ENCODE results near the gene MX2. TPM values are rescaled to one million over a fixed set of nuclear protein-coding genes. Genes with fewer than 3 reads are reported as not detected.

Gene MX2
- total RNA-seq, 1 donor from 2014 or later = 66.3 TPM

DNA sequence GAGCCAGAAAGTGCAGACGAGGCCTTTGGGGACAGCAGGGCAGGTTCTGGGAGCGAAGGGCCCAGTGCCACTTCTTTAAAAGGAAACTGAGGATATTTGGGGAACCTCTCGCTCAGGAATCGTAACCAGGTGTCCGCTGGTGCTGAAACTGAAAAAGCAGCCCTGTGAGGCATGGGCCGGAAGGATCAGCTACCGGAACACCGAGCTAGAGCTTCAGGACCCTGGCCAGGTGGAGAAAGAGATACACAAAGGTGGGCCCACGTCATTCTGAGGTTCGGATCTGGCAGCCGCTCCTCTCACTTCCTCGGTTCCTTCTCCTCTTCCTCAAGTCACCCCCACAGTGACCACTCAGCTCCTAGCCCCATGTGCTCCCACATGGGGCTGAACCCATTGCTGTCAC is 18.1 kb downstream of the MX2 start:
- intact Hi-C loops (cut with micrococcal nuclease) = no loop called here

DNA sequence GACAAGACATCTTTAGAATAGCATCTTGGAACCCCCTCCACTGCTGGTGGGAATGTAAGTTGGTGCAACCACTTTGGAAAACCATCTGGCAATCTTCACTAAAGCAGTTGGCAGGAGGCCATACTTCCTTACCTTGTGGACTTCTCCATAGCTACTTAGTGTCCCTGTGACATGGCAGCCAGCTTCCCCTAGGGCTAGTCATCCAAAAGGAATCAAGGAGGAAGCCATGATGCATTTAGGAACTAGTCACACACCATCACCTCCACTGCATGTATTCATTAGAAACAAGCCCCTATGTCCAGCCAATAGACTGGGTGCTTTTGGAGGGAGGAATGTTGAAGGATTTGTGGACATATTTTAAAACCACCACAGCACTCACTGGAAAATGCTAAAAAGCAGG is 19.9 kb downstream of the MX2 start:
- intact Hi-C loops (cut with micrococcal nuclease) = no loop called here

DNA sequence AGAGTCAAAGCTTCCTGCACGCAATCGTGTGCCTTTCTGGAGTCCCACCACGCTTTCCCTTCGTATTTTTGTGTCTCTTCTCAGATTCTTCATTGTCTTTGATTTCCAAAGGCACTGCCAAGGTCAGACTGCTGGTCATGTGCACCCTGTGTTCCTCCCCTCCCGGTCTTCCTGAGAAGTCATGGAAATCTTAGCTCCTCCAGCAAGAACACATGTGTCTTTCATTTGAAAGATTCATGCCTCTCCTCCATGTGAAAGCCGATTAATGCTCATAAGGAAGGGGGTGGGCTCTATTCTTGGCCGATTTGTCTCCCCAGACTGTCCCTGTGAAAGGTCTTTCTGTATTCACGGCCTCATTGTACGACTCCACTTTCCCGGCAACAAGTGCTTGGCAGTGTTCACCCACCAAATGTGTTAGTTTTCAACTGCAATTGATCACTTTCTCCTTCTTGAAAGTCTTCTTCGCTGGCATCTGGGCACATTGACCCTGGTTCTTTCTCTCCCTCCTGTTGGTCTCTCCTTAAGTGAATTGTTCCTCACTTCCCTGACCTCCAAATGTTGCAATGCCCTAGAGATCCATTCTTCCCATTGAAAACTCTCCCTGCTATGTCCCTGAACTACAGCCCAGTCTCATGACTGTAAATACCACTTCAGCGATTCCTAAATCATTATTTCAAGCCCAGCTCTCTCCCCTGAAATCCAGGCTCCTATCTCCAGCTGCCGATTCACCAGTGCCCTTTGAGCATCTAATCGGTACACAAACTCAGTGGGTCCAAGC is 25.4 kb downstream of the MX2 start:
- intact Hi-C loops (cut with micrococcal nuclease) = no loop called here

DNA sequence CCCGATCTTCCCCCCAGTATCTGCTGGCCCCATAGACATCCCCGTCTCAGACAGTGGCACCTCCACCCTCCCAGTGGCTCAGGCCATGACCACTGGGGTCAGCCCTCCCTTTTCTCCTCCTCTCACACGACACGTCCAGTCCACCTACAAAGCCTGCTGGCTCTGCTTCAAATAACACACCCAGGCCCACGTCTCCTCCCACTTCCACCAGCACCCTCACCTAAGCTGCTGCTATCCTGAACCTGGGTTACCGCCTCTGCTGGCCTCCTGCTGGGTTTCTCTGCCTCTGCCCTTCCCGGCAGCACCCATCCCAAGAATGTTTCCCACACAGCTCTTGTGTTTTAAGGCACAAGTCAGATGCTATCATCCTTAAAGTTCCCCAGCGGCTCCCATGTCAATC is 26.0 kb downstream of the MX2 start:
- intact Hi-C loops (cut with micrococcal nuclease) = no loop called here

DNA sequence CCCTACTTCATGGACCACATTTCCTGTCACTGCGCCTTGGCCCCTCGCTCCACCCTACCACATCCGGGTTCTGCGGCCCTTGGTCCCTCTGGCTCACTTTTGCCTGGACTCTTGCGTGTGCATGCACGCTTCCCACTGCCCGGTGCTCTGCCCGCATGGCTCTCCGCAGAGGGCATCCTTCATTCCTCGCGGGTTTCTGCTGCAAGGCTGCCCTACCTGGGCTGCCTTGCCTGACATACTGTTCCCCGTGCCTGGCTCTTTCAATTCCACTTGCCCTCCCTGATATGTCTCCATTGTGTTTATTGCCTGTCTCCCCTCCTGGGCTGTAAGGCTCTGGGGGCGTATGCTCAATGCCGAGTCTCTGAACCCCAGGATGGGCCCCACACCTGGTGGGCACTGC is 26.4 kb downstream of the MX2 start:
- intact Hi-C loops (cut with micrococcal nuclease) = no loop called here

DNA sequence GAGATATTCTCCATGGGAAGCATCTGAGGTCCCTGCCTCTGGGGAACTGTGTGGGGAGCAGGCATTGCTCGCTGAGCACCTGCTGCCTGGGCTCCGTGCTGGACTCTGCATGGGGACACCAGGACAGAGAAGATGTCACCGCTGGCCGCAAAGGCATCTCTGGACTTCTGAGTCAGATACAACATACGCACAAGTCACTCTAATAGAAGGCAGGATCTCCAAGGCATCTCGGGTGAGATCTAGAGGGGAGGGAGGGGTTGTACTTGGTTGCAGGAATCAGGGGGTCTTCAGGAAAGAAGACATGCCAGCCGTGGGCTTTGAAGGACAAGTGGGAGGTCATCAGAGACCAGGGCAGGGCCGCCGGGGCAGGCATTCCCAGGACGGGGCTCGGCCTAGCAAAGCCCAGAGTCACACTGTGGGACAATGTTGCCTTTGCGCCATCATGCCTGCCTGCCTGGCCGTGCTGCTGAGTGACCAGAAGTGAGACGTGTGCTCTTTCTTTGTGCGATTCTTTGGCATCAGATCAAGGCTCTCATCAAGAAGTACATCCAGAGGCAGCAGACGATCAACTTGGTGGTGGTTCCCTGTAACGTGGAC is 28.3 kb downstream of the MX2 start:
- intact Hi-C loops (cut with micrococcal nuclease) = no loop called here

DNA sequence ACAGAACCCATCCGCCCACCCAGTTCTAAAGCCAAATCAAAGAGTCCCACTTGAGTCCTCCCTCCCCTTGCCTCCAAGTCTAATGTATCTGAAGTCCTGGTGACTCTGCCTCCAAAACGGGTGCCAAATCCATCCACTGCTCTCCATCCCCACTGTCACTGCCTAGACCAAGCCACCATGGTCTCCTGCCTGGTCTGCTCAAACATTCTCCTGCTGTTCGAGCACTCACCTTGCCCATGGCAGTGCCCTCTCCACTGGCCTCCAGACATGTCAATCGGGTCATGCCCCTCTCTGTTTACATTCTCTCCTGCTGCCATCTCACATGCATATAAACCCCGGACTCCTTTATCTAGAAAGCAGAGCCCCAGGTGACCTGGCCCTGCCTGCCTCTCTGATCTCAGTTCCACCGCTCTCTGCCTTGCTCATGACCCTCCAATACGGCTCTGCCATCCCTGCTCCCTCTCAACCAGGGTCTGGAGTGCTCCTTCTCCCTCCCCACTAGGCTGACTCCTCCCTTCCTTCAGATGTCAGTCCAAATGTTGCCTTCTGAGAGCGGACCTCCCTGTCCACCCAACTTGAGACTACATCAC is 32.1 kb downstream of the MX2 start:
- intact Hi-C loops (cut with micrococcal nuclease) = no loop called here

DNA sequence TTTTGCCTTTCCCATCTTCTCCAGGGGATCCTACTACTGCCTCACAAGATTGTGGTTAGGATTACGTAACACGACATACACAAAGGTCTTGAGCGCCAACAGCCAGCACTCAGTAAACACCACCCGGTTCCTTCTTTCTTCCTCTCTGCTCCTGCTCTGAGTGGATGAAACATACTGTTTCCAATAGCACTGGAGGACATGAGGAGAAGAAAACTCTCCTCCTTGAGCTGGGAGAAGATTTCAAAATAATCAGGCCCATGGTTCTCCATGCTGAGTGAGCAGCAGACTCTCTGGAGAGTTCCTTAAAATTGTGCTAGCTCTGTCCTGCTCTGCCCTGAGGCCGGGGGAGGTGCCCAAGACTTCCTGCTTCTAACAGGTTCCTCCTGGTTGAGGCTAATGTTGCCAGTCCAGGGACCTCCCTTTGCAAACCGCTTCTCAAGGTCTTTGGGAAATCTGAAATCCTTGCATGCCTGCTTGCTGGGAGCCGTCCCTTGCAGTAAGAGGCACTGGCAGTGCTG is 34.8 kb downstream of the MX2 start:
- intact Hi-C loops (cut with micrococcal nuclease) = no loop called here

DNA sequence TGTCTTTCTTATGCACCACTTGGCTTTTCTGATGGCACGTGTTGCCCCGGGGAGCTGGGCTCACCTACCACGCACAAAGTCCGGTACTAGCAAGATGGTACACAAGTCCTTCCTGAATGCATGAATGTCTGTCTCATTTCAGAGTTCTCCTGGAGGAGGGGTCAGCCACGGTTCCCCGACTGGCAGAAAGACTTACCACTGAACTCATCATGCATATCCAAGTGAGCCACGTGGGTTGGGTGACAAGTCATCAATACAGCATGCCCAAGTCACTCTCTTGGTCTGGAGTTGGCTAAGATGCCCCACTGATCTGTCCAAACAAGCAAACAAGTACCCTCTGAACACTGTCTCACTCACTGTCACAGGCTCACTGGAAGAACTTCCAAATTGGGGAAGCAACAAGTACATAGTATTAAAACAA is 35.7 kb downstream of the MX2 start:
- intact Hi-C loops (cut with micrococcal nuclease) = no loop called here

DNA sequence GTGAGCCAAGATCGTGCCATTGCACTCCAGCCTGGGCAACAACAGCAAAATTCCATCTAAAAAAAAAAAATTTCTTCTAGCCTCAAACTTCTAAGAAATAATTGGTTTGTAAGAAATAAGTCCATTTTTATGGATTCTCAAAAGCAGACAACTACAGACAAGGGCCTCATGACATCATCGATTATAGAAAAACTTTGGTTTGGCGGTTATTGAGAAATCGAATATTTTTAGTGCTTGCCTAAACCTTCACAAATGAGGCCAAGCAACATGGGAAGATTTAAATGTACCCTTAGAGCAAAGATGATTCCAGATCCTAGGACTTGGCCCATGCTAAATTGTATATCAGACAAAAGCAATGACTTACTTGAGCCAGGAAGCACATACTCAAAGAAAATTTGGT is 36.4 kb downstream of the MX2 start:
- intact Hi-C loops (cut with micrococcal nuclease) = no loop called here

DNA sequence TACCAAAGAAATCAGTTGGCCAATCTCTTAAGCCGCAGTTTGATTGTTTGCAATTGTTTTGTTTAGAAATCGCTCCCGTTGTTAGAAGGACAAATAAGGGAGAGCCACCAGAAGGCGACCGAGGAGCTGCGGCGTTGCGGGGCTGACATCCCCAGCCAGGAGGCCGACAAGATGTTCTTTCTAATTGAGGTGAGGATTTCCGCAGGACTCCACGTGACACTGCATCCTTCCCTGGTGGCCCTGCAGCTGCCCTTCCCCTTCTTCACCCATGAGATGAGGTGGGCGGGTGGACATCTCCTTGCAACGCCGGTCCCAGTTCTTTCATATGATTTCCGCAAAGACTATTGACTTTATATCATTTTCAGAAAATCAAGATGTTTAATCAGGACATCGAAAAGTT is 37.0 kb downstream of the MX2 start:
- intact Hi-C loops (cut with micrococcal nuclease) = no loop called here

DNA sequence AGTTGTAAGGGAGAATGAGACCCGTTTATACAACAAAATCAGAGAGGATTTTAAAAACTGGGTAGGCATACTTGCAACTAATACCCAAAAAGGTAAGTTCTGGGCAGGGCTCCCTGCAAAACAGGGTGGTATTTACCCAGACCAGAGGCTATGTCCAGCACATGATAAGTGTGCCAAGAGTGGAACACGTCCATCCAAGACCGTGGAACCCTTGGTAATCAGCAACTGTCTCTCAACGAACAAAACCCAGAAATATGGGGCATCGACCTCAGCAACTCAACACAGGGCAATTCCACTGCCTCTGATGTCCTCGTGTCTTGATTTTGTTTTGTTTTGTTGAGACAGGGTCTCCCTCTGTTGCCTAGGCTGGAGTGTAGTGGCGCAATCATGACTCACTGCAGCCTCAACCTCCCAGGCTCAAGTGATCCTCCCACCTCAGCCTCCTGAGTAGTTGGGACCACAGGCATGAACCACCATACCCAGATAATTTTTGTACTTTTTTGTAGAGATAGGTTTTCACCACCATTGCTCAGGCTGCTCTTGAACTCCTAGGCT is 37.5 kb downstream of the MX2 start:
- intact Hi-C loops (cut with micrococcal nuclease) = no loop called here

DNA sequence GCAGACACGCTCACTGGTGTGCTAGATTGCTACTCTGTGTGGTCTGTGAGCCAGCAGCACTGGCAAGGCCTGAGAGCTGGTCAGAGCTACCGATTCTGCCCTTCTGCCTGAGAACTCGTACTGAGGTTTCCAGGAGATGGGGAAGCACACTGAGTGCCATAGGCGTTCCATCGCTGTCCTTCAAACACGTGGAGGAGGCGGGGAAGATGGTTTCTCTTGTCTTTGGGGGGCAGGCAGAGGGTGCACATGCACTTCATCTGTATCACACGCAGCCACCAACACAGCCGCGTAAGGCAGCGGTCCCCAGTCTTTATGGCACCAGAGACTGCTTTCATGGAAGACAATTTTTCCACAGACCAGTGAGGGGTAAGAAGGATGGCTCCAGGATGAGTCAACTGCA is 40.4 kb downstream of the MX2 start:
- intact Hi-C loops (cut with micrococcal nuclease) = no loop called here

DNA sequence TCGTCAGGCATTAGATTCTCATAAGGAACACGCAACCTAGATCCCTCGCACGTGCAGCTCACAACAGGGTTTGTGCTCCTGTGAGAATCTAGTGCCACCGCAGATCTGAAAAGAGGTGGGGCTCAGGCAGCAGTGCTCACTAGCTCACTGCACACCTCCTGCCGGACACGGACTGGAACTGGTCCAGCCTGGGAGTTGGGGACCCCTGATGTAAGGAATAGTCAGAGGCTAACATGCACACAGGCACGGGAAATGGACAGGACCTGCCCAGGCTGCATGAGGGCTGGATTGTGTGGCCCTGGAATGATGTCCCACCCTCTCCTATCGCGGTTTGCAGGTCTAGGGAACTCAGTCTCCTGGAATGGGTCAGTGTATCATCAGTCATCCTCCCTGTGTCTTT is 41.0 kb downstream of the MX2 start:
- intact Hi-C loops (cut with micrococcal nuclease) = no loop called here

DNA sequence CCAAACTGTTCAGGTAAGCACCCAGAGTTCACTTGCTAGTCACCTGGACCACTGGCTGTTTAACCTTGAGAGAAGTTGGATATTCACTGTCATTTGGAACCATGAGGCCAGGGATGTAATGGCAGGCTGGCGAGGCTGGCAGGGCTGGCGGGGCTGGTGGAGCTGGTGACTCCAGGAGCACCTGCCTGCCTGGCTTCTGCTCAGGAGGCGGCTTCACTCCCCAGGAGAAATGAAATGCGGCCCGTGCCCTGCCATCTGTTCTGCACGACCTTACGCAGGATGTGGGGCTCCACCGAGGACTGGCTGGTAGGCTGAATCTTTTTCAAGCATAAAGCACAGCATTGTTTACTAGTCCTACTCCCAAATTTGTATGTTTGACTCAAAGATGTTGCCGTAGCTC is 41.5 kb downstream of the MX2 start:
- intact Hi-C loops (cut with micrococcal nuclease) = no loop called here

DNA sequence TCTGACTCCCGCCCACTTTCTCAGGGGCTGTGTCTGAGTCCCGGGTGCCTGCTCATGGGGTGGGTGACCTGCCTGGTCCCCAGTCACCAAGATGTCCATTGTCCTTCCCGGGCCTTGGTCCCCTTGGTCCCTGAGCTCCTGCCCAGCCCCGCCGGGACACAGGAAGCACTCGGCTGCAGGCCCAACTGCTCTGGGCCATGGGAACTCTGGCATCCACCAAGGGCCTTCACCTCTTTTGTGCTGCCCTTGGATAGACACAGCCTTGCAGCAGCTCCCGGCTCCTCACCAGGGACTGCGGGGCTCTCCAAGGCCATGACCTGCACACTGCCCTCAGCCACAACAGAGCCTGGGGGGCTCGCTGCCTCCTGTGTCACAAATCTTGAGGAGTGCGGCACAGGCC is 42.1 kb downstream of the MX2 start:
- intact Hi-C loops (cut with micrococcal nuclease) = no loop called here

DNA sequence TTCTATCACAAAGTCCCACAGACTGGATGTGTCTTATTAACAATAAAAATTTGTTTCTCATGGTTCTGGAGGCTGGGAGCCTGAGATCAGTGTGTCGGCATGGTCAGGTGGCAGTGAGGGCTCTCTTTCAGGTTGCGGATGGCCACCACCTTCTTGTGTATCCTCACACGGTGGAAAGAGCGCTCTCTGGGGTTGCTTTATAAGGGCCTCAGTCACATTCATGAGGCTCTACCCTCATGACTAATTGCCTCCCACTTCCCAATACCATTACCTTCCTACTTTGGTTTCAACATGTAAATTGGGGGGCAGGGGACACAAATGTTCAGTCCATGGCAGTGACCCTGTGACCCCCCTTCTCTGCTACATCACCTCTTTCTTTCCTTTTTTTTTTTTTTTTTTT is 43.5 kb downstream of the MX2 start:
- intact Hi-C loops (cut with micrococcal nuclease) = no loop called here

DNA sequence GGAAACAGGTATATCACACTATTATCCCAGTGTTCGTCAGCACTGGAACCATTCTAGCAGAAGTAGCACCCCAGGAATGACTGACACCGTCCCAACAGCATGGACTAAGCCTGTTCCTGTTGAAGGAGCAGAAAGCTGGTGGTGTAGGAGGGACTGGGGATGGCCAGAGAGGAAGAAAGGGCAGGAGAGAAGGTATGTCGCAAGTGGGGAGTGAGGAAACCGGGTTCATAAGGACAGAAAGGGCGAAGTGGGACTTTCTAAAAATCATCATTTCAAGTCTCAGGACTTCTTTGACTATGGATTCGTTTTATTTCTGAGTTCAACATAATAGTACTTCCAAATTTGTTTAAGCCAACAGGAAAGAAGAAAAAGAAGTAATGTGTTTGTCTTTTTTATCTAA is 44.5 kb downstream of the MX2 start:
- intact Hi-C loops (cut with micrococcal nuclease) = no loop called here

DNA sequence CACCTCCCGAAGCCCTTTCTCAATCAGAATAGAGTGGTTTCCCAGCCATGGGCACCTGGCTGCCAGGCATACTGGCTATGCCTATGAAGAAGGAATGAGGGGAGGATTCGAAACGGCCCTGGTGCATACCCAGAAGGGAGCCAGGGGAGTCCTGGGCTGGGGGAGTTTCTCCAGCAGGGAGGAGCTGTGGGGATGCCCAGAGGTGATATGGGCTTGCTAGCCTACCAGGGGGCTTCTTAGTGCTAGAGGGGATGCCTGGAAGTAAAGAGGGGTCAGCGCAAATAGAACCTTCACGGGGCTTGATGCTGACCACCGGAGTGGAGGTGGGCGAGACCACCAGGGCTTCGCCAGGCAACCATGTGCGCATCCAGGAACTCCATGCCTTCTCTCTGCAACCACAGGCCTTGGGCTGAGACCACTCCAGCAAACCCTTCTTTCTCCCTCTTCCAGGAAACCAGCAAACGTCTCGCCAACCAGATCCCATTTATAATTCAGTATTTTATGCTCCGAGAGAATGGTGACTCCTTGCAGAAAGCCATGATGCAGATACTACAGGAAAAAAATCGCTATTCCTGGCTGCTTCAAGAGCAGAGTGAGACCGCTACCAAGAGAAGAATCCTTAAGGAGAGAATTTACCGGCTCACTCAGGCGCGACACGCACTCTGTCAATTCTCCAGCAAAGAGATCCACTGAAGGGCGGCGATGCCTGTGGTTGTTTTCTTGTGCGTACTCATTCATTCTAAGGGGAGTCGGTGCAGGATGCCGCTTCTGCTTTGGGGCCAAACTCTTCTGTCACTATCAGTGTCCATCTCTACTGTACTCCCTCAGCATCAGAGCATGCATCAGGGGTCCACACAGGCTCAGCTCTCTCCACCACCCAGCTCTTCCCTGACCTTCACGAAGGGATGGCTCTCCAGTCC is 46.0 kb downstream of the MX2 start:
- intact Hi-C loops (cut with micrococcal nuclease) = no loop called here

DNA sequence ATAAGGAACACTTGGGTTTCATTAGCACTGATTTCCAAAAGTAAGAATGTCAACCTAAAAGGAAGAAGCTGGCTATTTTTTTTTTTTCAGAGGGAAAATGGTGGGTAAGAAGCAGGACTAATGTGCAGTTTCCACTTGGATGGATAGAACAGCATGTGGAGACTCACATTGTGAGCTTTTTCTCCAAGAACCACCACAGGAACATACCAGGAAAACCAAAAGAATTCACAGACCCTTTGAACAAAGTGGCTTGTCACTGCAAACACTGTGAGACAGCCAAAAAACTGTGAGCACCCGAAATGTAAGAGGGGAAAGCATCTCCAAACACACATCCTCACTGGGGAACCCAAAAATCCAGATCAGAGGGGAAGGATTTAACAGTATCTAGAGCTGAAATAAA is 48.5 kb downstream of the MX2 start:
- intact Hi-C loops (cut with micrococcal nuclease) = no loop called here

DNA sequence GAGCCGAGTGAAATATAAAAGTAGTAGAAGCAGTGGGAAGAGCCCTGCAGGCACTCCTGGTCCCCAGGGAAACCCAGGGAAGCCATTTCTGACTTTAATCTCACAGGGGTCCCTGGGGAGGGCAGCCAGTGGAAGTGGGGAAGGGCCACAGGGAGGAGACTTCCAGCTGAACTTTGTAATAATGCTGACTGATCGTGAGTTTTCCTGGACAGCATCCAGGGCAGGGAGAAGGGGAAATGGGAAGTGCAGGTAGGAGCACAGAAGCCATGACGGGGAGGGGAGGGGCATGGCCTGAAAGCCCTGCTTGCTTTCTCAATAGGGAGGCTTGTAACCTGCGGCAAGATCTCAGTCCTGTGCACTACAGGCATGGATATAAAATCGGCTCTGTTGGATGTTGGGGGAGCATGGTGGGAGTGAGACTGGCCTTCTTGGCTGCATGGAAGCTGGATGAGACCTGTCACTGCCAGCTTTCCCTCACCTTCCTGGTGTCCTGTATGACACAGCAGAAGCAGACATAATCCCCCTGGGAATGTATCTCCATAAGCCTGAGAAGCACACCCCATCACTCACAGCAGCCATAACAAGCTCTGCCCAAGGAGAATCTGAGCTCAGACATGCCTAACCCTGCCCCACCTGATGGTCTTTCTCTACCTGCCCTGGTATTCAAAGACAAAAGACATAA is 49.1 kb downstream of the MX2 start:
- intact Hi-C loops (cut with micrococcal nuclease) = no loop called here

Measured in T-helper 1 cell treated with Interleukin-12 subunit alpha and Interleukin-12 subunit beta and Interleukin-4 antibody, amounts not matched to agents 30 ng/mL and 1 ng/mL, for 36 hours (primary cell).